Mesothelial cell of epicardium (in vitro differentiated cells): ENCODE measurements around the gene PLEKHA1. TPM values are rescaled to one million over a fixed set of nuclear protein-coding genes. Genes with fewer than 3 reads are reported as not detected.

Source experiments
- DNase-seq, 2 experiments: peaks; one replicate each; pipeline ENCODE4 v3.0.0; 2021; ENCODE audit warnings: low spot score in 2 of 2; ENCODE audit not compliant: unreplicated experiment in 2 of 2
- H3K27ac Mint-ChIP-seq: 2 replicates; pipeline ENCODE4 v1.8.0; 2021; ENCODE audit warnings: mixed read lengths
- H3K27me3 Mint-ChIP-seq: 2 replicates; pipeline ENCODE4 v1.8.0; 2021; ENCODE audit warnings: low read depth, mixed read lengths
- H3K36me3 Mint-ChIP-seq: 2 replicates; pipeline ENCODE4 v1.8.0; 2021; ENCODE audit warnings: mixed read lengths
- H3K4me1 Mint-ChIP-seq: 2 replicates; pipeline ENCODE4 v1.8.0; 2021; ENCODE audit warnings: mixed read lengths
- H3K4me3 Mint-ChIP-seq: 2 replicates; pipeline ENCODE4 v1.8.0; 2021; ENCODE audit warnings: mild to moderate bottlenecking, moderate library complexity, mixed read lengths
- H3K9me3 Mint-ChIP-seq: 2 replicates; pipeline ENCODE4 v1.8.0; 2021; ENCODE audit warnings: mixed read lengths
- CTCF ChIP-seq: fragments of 200-600 bp; sonication (generic); IDR thresholded peaks from one replicate; pipeline ENCODE4 v1.5.0; 2021; ENCODE audit warnings: antibody characterized with exemption; ENCODE audit not compliant: unreplicated experiment
- total RNA-seq: library from RNA; stranded (reverse); gene quantifications from 3 replicates; pipeline ENCODE4 v1.2.1, GENCODE V29; 2021

Gene PLEKHA1
- total RNA-seq, 1 donor from 2014 or later = 33.1 TPM

GRCh38 chr10:122454071-122454470, 79.6 kb downstream of the PLEKHA1 start:
- H3K4me3 Mint-ChIP-seq = no peak overlapping the region
- H3K4me1 Mint-ChIP-seq = peaks cover 10% of the 10 kb centered on the region
- no peaks in the 10 kb centered on the region for H3K9me3 Mint-ChIP-seq
- H3K27me3 Mint-ChIP-seq = peaks cover 13% of the 10 kb centered on the region
- peaks cover 1% of the 10 kb centered on the region for H3K36me3 Mint-ChIP-seq
- DNase-seq = no peak
- no peak for TF ChIP-seq CTCF
- H3K27ac Mint-ChIP-seq = no peak overlapping the region

DNA sequence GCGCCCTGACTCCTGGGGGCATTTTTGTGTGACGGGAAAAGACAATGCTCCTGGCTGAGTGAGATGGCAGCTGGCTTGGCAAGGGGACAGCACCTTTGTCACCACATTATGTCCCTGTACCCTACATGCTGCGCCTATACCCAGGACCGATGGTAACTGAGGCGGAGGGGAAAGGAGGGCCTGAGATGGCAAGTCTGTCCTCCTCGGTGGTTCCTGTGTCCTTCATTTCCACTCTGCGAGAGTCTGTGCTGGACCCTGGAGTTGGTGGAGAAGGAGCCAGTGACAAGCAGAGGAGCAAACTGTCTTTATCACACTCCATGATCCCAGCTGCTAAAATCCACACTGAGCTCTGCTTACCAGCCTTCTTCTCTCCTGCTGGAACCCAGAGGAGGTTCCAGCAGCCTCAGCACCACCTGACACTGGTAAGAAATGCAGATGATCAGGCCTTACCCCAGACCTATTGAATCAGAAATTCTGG, 80.1 kb downstream of the PLEKHA1 start, which contains the start of gene ARMS2:
Gene ARMS2, plus strand, starts transcription at position 51 of the 478 bp plus-strand sequence. Its CDS starts 75 bp downstream, at position 126.
- Mint-ChIP-seq H3K27me3 (peaks cover 18% of the 10 kb centered on the region), H3K36me3 (peaks cover 1% of the 10 kb centered on the region), H3K4me3 (no peak within 1 kb of the TSS), H3K27ac (no peak within 1 kb of the TSS), H3K4me1 (peaks cover 9% of the 10 kb centered on the region), H3K9me3 (no peaks in the 10 kb centered on the region)
- TF ChIP-seq CTCF = no peak
- DNase-seq = no peak

- Mint-ChIP-seq H3K4me3 (no peak overlapping the region), H3K27ac (no peak overlapping the region), H3K27me3 (peaks cover 27% of the 10 kb centered on the region), H3K9me3 (no peaks in the 10 kb centered on the region), H3K4me1 (peaks cover 7% of the 10 kb centered on the region), H3K36me3 (peaks cover 1% of the 10 kb centered on the region)
- TF ChIP-seq CTCF = no peak
- DNase-seq = no peak
Observed at GRCh38 chr10:122455376-122456079, 81.0 kb downstream of the PLEKHA1 start.

- Mint-ChIP-seq H3K4me3 (no peak overlapping the region), H3K9me3 (no peaks in the 10 kb centered on the region), H3K27ac (no peak overlapping the region), H3K27me3 (peaks cover 40% of the 10 kb centered on the region), H3K36me3 (peaks cover 1% of the 10 kb centered on the region), H3K4me1 (peaks cover 17% of the 10 kb centered on the region)
- TF ChIP-seq CTCF = no peak
- DNase-seq = no peak
Observed at GRCh38 chr10:122457934-122458333, 83.4 kb downstream of the PLEKHA1 start.

DNA sequence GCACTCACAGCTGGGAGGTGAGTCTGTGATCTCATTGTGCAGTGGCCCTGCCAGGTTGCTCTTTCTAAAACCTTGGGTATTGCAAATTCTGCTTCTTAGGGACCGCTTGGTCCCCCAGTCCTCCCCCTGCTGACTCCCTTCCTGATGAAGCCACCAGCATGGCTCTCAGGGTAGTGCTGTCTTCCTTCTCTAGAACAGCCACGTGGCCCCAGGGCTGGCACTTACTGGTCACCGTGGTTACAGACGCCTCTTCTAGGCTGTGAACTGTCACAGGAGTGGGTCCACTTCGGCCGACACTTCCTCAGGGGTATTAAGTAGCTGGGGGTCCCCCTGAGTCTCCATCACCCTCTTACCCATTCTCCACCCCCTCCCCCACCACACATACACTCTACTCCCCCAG, 84.2 kb downstream of the PLEKHA1 start:
- Mint-ChIP-seq H3K27ac (no peak overlapping the region), H3K4me3 (no peak overlapping the region), H3K36me3 (peaks cover 1% of the 10 kb centered on the region), H3K9me3 (no peaks in the 10 kb centered on the region), H3K4me1 (peaks cover 18% of the 10 kb centered on the region), H3K27me3 (peaks cover 47% of the 10 kb centered on the region)
- no peak for DNase-seq
- TF ChIP-seq CTCF = no peak
